Testis (tissue), 2 donors: ENCODE measurements around the gene GLYR1.

Experiments used
- POLR2A ChIP-seq: fragments of 450-650 bp; IDR thresholded peaks from one replicate; pipeline ENCODE4 v1.6.1; 2017; ENCODE audit warnings: antibody characterized with exemption, mild to moderate bottlenecking, moderate library complexity
- TF ChIP-seq, protein P1 (sequence below), 3 experiments: fragments of 450-650 bp in 2 of 3; fragments of 200-600 bp in 1 of 3; sonication (generic) in 1 of 3; IDR thresholded peaks; one replicate each; pipeline ENCODE4 v1.5.1; 2016 to 2019; ENCODE audit warnings: antibody characterized with exemption in 3 of 3, mild to moderate bottlenecking in 2 of 3, moderate library complexity in 1 of 3

DNA sequence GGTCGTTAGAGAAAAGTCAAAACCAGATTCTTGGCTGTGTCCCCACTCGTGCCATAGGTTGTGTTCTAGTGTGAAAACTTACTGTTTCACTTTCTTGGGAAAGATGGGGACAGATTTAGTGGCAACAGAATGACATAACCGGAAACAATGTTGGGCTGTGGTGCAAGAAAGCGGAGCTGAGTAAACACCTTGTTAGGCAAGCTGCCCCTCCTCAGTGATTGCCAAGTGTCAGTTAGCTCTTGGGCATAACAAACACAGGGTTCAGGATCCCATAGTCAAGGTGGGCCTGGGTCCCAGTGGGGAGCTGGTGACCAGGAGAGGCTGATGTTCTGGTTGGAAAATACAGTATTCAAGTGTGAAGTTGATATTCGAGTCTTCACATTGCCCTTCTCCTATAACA is 15.6 kb upstream of the GLYR1 start:
- TF ChIP-seq, protein P1, sequence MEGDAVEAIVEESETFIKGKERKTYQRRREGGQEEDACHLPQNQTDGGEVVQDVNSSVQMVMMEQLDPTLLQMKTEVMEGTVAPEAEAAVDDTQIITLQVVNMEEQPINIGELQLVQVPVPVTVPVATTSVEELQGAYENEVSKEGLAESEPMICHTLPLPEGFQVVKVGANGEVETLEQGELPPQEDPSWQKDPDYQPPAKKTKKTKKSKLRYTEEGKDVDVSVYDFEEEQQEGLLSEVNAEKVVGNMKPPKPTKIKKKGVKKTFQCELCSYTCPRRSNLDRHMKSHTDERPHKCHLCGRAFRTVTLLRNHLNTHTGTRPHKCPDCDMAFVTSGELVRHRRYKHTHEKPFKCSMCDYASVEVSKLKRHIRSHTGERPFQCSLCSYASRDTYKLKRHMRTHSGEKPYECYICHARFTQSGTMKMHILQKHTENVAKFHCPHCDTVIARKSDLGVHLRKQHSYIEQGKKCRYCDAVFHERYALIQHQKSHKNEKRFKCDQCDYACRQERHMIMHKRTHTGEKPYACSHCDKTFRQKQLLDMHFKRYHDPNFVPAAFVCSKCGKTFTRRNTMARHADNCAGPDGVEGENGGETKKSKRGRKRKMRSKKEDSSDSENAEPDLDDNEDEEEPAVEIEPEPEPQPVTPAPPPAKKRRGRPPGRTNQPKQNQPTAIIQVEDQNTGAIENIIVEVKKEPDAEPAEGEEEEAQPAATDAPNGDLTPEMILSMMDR (IDR thresholded peaks at IDR 0.05): no peak
- no peak for TF ChIP-seq POLR2A
